ENCODE data around the gene RHEBL1.

- TF ChIP-seq ZNF138 (tag by site-specific recombination; IDR thresholded peaks at IDR 0.05; ENCODE audit: borderline replicate concordance) (no peak), ZNF280C (tag by site-specific recombination; IDR thresholded peaks at IDR 0.05) (no peak), ZNF24 (tag by site-specific recombination; IDR thresholded peaks at IDR 0.05) (no peak)
These were observed 29.4 kb downstream of the RHEBL1 start for GRCh38 chr12:49040364-49040855.
